WTC11 (cell line): ENCODE measurements around the gene VKORC1. TPM values are rescaled to one million over a fixed set of nuclear protein-coding genes. Genes with fewer than 3 reads are reported as not detected.

Source experiments
- ATAC-seq: fragments of 200-7000 bp; cut with Tn5 transposase; 2 replicates; pipeline ENCODE4 v1.10.0; 2021; ENCODE audit warnings: mild to moderate bottlenecking, moderate library complexity
- Bru-seq: library from RNA; stranded (reverse); fragments of 400-500 nt; gene quantifications from one replicate; lab custom pipeline; 2021; lab: Mats Ljungman, UMichigan
- CTCF ChIA-PET: fragments of 300-600 bp; sonication (Branson Sonifier 250); formaldehyde crosslinking; loops from one replicate; lab custom pipeline; 2021; ENCODE audit warnings: antibody characterized with exemption; lab: Charles Lee
- POLR2A ChIA-PET: fragments of 350-600 bp; sonication (Branson Sonifier 250); formaldehyde crosslinking; loops from one replicate; lab custom pipeline; 2021; ENCODE audit warnings: antibody characterized with exemption; lab: Charles Lee
- DNase-seq: peaks from one replicate; pipeline ENCODE4 v3.0.0; 2021; ENCODE audit warnings: low spot score
- H3K27ac Mint-ChIP-seq: 2 replicates; pipeline ENCODE4 v1.8.0; 2021; ENCODE audit warnings: mixed read lengths
- H3K27me3 Mint-ChIP-seq: 2 replicates; pipeline ENCODE4 v1.8.0; 2021; ENCODE audit warnings: low read depth, mild to moderate bottlenecking, moderate library complexity, mixed read lengths
- H3K36me3 Mint-ChIP-seq: 2 replicates; pipeline ENCODE4 v1.8.0; 2021; ENCODE audit warnings: mixed read lengths
- H3K4me1 Mint-ChIP-seq: 2 replicates; pipeline ENCODE4 v1.8.0; 2022; ENCODE audit warnings: mixed read lengths
- H3K4me3 Mint-ChIP-seq: 2 replicates; pipeline ENCODE4 v1.8.0; 2021; ENCODE audit warnings: mild to moderate bottlenecking, moderate library complexity, mixed read lengths
- H3K9me3 Mint-ChIP-seq: 2 replicates; pipeline ENCODE4 v1.8.0; 2021; ENCODE audit warnings: mixed read lengths
- CREB1 ChIP-seq: sonication (generic); formaldehyde crosslinking; IDR thresholded peaks from 2 replicates; pipeline ENCODE4 v1.8.0; 2023; ENCODE audit warnings: mild to moderate bottlenecking, missing genetic modification reagents
- ETV6 ChIP-seq: sonication (generic); formaldehyde crosslinking; IDR thresholded peaks from 2 replicates; pipeline ENCODE4 v1.8.1; 2022; ENCODE audit warnings: mild to moderate bottlenecking, missing genetic modification reagents
- FOXK1 ChIP-seq: sonication (generic); formaldehyde crosslinking; IDR thresholded peaks from 2 replicates; pipeline ENCODE4 v1.8.0; 2022; ENCODE audit warnings: mild to moderate bottlenecking, moderate library complexity, missing genetic modification reagents
- FOXP1 ChIP-seq: sonication (generic); formaldehyde crosslinking; IDR thresholded peaks from 2 replicates; pipeline ENCODE4 v1.8.0; 2022; ENCODE audit warnings: missing genetic modification reagents, mild to moderate bottlenecking, moderate library complexity, borderline replicate concordance
- GABPB1 ChIP-seq: sonication (generic); formaldehyde crosslinking; IDR thresholded peaks from 2 replicates; pipeline ENCODE4 v1.8.1; 2023; ENCODE audit warnings: mild to moderate bottlenecking, missing genetic modification reagents
- NFYB ChIP-seq: sonication (generic); formaldehyde crosslinking; conservative IDR thresholded peaks from 2 replicates; pipeline ENCODE4 v1.8.0; 2022; ENCODE audit warnings: low read depth, missing genetic modification reagents
- RELA ChIP-seq: sonication (generic); formaldehyde crosslinking; IDR thresholded peaks from 2 replicates; pipeline ENCODE4 v1.8.1; 2022; ENCODE audit warnings: missing genetic modification reagents, mild to moderate bottlenecking, borderline replicate concordance
- SP1 ChIP-seq: sonication (generic); formaldehyde crosslinking; conservative IDR thresholded peaks from 2 replicates; pipeline ENCODE4 v1.8.1; 2022; ENCODE audit warnings: missing genetic modification reagents
- TP53 ChIP-seq: sonication (generic); formaldehyde crosslinking; IDR thresholded peaks from 2 replicates; pipeline ENCODE4 v1.8.1; 2023; ENCODE audit warnings: mild to moderate bottlenecking, missing genetic modification reagents
- ZNF317 ChIP-seq: sonication (generic); formaldehyde crosslinking; IDR thresholded peaks from 2 replicates; pipeline ENCODE4 v1.8.1; 2023; ENCODE audit warnings: low read depth, mild to moderate bottlenecking, moderate library complexity, missing genetic modification reagents, borderline replicate concordance
- ZNF423 ChIP-seq: fragments of 250-450 bp; sonication (Bioruptor Pico); IDR thresholded peaks from 2 replicates; pipeline ENCODE4 v2.1.2; 2022; ENCODE audit warnings: mild to moderate bottlenecking, moderate library complexity
- ZNF671 ChIP-seq: fragments of 250-450 bp; sonication (Bioruptor Pico); IDR thresholded peaks from 2 replicates; pipeline ENCODE4 v1.8.0; 2021; ENCODE audit warnings: mild to moderate bottlenecking
- long read RNA-seq, 3 experiments: library from RNA in 1 of 3; library from capped mRNA in 1 of 3; library from polyadenylated mRNA in 1 of 3; unstranded in 2 of 3; stranded (forward) in 1 of 3; transcript quantifications; one replicate each; pipeline ENCODE4 v2.0.0, GENCODE V29; 2021
- total RNA-seq: library from RNA; stranded (reverse); gene quantifications from 3 replicates; pipeline ENCODE4 v1.2.3, GENCODE V29; 2021
- TF ChIP-seq, protein P1 (sequence below): sonication (generic); formaldehyde crosslinking; IDR thresholded peaks from 2 replicates; pipeline ENCODE4 v1.8.0; 2022; ENCODE audit warnings: mild to moderate bottlenecking, missing genetic modification reagents
- TF ChIP-seq, protein P2 (sequence below): sonication (generic); formaldehyde crosslinking; conservative IDR thresholded peaks from 2 replicates; pipeline ENCODE4 v1.8.1; 2023; ENCODE audit warnings: mild to moderate bottlenecking, low read depth, missing genetic modification reagents, moderate library complexity
- TF ChIP-seq, protein P3 (sequence below): sonication (generic); formaldehyde crosslinking; IDR thresholded peaks from 2 replicates; pipeline ENCODE4 v1.8.1; 2022; ENCODE audit warnings: low read depth, mild to moderate bottlenecking, moderate library complexity, missing genetic modification reagents, borderline replicate concordance
- TF ChIP-seq, protein P4 (sequence below): sonication (generic); formaldehyde crosslinking; IDR thresholded peaks from 2 replicates; pipeline ENCODE4 v1.8.0; 2022; ENCODE audit warnings: missing genetic modification reagents
- TF ChIP-seq, protein P5 (sequence below): sonication (generic); formaldehyde crosslinking; IDR thresholded peaks from 2 replicates; pipeline ENCODE4 v1.8.0; 2022; ENCODE audit warnings: mild to moderate bottlenecking, missing genetic modification reagents
- TF ChIP-seq, protein P6 (sequence below): sonication (generic); formaldehyde crosslinking; IDR thresholded peaks from 2 replicates; pipeline ENCODE4 v1.8.1; 2023; ENCODE audit warnings: mild to moderate bottlenecking, moderate library complexity, missing genetic modification reagents
- TF ChIP-seq, protein P7 (sequence below): sonication (generic); formaldehyde crosslinking; IDR thresholded peaks from 2 replicates; pipeline ENCODE4 v1.8.1; 2022; ENCODE audit warnings: mild to moderate bottlenecking, moderate library complexity, missing genetic modification reagents

The VKORC1 gene
- total RNA-seq (85.7 to 114 TPM (median 110 TPM) in 3 replicates), Bru-seq, nascent RNA (percentile 65 among the genes with signal in this experiment)
- long read RNA-seq, experiment 1, transcript VKORC1-205 (3 exons, 1,012 nt): major isoform, 98 of 126 reads
- long read RNA-seq, experiment 1, transcript VKORC1-203 (2 exons, 901 nt): minor isoform, 21 of 126 reads
- long read RNA-seq, experiment 1, partial matches to known transcripts: 0 of 126 reads
- long read RNA-seq, experiment 1, other reads (novel, unspliced or antisense): 3 of 126 reads
- long read RNA-seq, experiment 2, transcript VKORC1-203 (2 exons, 901 nt): minor isoform, 24 of 141 reads
- long read RNA-seq, experiment 2, transcript VKORC1-205 (3 exons, 1,012 nt): major isoform, 109 of 141 reads
- long read RNA-seq, experiment 2, partial matches to known transcripts: 0 of 141 reads
- long read RNA-seq, experiment 2, other reads (novel, unspliced or antisense): 2 of 141 reads
- long read RNA-seq, experiment 3, transcript VKORC1-203 (2 exons, 901 nt): minor isoform, 8 of 163 reads
- long read RNA-seq, experiment 3, transcript VKORC1-201 (3 exons, 876 nt): minor isoform, 9 of 163 reads
- long read RNA-seq, experiment 3, transcript VKORC1-205 (3 exons, 1,012 nt): major isoform, 135 of 163 reads
- long read RNA-seq, experiment 3, partial matches to known transcripts: 0 of 163 reads
- long read RNA-seq, experiment 3, other reads (novel, unspliced or antisense): 9 of 163 reads

DNA sequence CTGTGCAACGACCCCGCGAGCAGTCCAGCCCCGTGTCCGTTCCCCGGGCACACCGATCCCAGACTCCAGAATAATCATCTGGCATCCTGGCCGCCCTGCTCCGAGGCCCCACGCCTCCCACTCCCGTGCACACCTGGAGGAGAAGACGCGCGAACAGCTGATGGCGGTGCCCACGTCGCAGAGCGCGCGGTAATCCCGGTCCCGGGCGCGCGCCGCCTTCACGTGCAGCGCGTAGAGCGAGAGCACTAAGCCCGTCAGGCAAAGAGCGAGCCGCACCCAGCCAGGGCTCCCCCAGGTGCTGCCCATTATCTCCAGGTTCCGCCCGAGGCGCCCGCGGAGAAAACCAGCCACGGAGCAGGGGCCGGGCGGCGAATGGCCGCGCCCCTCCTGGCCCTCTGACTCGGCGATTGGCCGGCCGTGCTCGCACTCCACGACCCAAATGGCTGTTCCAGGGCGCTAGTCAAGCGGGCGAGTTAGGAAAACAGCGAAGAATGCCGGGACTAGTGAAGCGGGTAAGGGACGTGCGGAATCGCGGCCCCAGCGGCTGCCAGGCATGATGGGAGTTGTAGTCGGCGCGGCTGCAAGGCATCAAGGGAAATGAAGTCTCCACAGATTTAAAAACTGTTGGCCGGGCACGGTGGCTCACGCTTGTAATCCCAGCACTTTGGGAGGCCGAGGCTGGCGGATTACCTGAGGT lies at the start of gene VKORC1:
Gene VKORC1 (minus strand): TSS at position 374 of the 697 bp plus-strand sequence. CDS start 68 bp downstream, at position 306.
- Mint-ChIP-seq H3K4me3 (peak within 1 kb of the TSS; percentile 87), H3K9me3 (0 out of 2 replicates have a peak, but pooled peaks cover 4% of the 10 kb centered on the region), H3K27ac (peak within 1 kb of the TSS; percentile 84), H3K4me1 (peaks cover 14% of the 10 kb centered on the region), H3K36me3 (peaks cover 12% of the 10 kb centered on the region), H3K27me3 (peaks cover 2% of the 10 kb centered on the region; the same call in 1 of the 2 replicates)
- peak; percentile 95 for DNase-seq
- CTCF ChIA-PET: interaction anchor here (0.6 to 3.2 kb wide), 6 partner anchors 13 to 147 kb away, joined by 3 to 24 read pairs (median 4); partner anchors contain the start of genes HSD3B7, ZNF646 and ZNF668
- POLR2A ChIA-PET: interaction anchor here (0.8 kb wide), 1 partner anchor 21 kb away, joined by 3 read pairs; the partner anchor contains the start of genes ZNF646 and ZNF668
- ATAC-seq: peak; percentile 94
- TF ChIP-seq, protein P1, sequence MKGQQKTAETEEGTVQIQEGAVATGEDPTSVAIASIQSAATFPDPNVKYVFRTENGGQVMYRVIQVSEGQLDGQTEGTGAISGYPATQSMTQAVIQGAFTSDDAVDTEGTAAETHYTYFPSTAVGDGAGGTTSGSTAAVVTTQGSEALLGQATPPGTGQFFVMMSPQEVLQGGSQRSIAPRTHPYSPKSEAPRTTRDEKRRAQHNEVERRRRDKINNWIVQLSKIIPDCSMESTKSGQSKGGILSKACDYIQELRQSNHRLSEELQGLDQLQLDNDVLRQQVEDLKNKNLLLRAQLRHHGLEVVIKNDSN (CRISPR knock-in tag): peak; percentile 48; the same call in 1 of the 2 replicates
- no peak; the same call in 1 of the 2 replicates for TF ChIP-seq ZNF423 (CRISPR knock-in tag)
- TF ChIP-seq, protein P2, sequence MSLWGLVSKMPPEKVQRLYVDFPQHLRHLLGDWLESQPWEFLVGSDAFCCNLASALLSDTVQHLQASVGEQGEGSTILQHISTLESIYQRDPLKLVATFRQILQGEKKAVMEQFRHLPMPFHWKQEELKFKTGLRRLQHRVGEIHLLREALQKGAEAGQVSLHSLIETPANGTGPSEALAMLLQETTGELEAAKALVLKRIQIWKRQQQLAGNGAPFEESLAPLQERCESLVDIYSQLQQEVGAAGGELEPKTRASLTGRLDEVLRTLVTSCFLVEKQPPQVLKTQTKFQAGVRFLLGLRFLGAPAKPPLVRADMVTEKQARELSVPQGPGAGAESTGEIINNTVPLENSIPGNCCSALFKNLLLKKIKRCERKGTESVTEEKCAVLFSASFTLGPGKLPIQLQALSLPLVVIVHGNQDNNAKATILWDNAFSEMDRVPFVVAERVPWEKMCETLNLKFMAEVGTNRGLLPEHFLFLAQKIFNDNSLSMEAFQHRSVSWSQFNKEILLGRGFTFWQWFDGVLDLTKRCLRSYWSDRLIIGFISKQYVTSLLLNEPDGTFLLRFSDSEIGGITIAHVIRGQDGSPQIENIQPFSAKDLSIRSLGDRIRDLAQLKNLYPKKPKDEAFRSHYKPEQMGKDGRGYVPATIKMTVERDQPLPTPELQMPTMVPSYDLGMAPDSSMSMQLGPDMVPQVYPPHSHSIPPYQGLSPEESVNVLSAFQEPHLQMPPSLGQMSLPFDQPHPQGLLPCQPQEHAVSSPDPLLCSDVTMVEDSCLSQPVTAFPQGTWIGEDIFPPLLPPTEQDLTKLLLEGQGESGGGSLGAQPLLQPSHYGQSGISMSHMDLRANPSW: no peak
- TF ChIP-seq ZNF317 (CRISPR knock-in tag): 0 out of 2 replicates have a peak, but pooled peaks have one; percentile 5
- TF ChIP-seq, protein P3, sequence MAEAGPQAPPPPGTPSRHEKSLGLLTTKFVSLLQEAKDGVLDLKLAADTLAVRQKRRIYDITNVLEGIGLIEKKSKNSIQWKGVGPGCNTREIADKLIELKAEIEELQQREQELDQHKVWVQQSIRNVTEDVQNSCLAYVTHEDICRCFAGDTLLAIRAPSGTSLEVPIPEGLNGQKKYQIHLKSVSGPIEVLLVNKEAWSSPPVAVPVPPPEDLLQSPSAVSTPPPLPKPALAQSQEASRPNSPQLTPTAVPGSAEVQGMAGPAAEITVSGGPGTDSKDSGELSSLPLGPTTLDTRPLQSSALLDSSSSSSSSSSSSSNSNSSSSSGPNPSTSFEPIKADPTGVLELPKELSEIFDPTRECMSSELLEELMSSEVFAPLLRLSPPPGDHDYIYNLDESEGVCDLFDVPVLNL: 0 out of 2 replicates have a peak, but pooled peaks have one; percentile 26
- TF ChIP-seq ETV6: 0 out of 2 replicates have a peak, but pooled peaks have one; percentile 29
- TF ChIP-seq SP1: peak; percentile 40; the same call in 1 of the 2 replicates
- TF ChIP-seq, protein P4, sequence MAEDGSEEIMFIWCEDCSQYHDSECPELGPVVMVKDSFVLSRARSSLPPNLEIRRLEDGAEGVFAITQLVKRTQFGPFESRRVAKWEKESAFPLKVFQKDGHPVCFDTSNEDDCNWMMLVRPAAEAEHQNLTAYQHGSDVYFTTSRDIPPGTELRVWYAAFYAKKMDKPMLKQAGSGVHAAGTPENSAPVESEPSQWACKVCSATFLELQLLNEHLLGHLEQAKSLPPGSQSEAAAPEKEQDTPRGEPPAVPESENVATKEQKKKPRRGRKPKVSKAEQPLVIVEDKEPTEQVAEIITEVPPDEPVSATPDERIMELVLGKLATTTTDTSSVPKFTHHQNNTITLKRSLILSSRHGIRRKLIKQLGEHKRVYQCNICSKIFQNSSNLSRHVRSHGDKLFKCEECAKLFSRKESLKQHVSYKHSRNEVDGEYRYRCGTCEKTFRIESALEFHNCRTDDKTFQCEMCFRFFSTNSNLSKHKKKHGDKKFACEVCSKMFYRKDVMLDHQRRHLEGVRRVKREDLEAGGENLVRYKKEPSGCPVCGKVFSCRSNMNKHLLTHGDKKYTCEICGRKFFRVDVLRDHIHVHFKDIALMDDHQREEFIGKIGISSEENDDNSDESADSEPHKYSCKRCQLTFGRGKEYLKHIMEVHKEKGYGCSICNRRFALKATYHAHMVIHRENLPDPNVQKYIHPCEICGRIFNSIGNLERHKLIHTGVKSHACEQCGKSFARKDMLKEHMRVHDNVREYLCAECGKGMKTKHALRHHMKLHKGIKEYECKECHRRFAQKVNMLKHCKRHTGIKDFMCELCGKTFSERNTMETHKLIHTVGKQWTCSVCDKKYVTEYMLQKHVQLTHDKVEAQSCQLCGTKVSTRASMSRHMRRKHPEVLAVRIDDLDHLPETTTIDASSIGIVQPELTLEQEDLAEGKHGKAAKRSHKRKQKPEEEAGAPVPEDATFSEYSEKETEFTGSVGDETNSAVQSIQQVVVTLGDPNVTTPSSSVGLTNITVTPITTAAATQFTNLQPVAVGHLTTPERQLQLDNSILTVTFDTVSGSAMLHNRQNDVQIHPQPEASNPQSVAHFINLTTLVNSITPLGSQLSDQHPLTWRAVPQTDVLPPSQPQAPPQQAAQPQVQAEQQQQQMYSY (CRISPR knock-in tag): no peak
- peak; percentile 59; the same call in 1 of the 2 replicates for TF ChIP-seq CREB1 (CRISPR knock-in tag)
- peak; percentile 71 for TF ChIP-seq GABPB1 (CRISPR knock-in tag)
- TF ChIP-seq, protein P5, sequence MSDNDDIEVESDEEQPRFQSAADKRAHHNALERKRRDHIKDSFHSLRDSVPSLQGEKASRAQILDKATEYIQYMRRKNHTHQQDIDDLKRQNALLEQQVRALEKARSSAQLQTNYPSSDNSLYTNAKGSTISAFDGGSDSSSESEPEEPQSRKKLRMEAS (CRISPR knock-in tag): peak; percentile 74
- no peak for TF ChIP-seq RELA (CRISPR knock-in tag)
- TF ChIP-seq FOXP1 (CRISPR knock-in tag): peak; percentile 83; the same call in 1 of the 2 replicates
- TF ChIP-seq, protein P6, sequence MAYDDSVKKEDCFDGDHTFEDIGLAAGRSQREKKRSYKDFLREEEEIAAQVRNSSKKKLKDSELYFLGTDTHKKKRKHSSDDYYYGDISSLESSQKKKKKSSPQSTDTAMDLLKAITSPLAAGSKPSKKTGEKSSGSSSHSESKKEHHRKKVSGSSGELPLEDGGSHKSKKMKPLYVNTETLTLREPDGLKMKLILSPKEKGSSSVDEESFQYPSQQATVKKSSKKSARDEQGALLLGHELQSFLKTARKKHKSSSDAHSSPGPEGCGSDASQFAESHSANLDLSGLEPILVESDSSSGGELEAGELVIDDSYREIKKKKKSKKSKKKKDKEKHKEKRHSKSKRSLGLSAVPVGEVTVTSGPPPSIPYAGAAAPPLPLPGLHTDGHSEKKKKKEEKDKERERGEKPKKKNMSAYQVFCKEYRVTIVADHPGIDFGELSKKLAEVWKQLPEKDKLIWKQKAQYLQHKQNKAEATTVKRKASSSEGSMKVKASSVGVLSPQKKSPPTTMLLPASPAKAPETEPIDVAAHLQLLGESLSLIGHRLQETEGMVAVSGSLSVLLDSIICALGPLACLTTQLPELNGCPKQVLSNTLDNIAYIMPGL (CRISPR knock-in tag): 0 out of 2 replicates have a peak, but pooled peaks have one; percentile 58
- TF ChIP-seq, protein P7, sequence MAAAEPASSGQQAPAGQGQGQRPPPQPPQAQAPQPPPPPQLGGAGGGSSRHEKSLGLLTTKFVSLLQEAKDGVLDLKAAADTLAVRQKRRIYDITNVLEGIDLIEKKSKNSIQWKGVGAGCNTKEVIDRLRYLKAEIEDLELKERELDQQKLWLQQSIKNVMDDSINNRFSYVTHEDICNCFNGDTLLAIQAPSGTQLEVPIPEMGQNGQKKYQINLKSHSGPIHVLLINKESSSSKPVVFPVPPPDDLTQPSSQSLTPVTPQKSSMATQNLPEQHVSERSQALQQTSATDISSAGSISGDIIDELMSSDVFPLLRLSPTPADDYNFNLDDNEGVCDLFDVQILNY (CRISPR knock-in tag): peak; percentile 46; the same call in 1 of the 2 replicates
- TF ChIP-seq FOXK1 (CRISPR knock-in tag): peak; percentile 48; the same call in 1 of the 2 replicates
- no peak for TF ChIP-seq TP53 (CRISPR knock-in tag)
- peak; percentile 58; the same call in 1 of the 2 replicates for TF ChIP-seq NFYB (CRISPR knock-in tag)
- no peak for TF ChIP-seq ZNF671 (CRISPR knock-in tag)
